ENCODE results near the gene NAP1L1.

The NAP1L1 gene

DNA sequence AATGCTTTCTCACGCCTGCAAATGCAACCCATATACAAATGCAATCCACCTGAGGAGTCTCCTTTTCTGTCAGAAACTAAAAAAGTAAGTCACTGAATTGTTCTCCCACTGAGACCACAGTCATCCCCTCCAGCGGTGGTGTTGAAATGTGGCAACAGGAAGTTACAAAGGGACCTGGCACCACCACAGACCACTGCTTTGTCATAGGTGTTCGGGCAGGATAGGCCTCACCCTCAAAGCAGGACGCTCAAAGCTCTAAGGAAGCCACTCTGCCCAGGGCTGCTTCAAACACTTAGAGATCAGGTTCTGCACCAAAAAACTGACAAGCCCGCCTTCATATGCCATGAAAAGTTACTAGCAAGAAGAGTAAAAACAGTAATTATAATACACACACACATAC, 64.2 kb downstream of the NAP1L1 start:
- no peak for TF ChIP-seq ZFX (IDR thresholded peaks at IDR 0.05; ENCODE audit: borderline replicate concordance)
- TF ChIP-seq, protein P1, sequence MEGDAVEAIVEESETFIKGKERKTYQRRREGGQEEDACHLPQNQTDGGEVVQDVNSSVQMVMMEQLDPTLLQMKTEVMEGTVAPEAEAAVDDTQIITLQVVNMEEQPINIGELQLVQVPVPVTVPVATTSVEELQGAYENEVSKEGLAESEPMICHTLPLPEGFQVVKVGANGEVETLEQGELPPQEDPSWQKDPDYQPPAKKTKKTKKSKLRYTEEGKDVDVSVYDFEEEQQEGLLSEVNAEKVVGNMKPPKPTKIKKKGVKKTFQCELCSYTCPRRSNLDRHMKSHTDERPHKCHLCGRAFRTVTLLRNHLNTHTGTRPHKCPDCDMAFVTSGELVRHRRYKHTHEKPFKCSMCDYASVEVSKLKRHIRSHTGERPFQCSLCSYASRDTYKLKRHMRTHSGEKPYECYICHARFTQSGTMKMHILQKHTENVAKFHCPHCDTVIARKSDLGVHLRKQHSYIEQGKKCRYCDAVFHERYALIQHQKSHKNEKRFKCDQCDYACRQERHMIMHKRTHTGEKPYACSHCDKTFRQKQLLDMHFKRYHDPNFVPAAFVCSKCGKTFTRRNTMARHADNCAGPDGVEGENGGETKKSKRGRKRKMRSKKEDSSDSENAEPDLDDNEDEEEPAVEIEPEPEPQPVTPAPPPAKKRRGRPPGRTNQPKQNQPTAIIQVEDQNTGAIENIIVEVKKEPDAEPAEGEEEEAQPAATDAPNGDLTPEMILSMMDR (IDR thresholded peaks at IDR 0.05): no peak
- H3K27ac ChIP-seq: no peak overlapping the region

DNA sequence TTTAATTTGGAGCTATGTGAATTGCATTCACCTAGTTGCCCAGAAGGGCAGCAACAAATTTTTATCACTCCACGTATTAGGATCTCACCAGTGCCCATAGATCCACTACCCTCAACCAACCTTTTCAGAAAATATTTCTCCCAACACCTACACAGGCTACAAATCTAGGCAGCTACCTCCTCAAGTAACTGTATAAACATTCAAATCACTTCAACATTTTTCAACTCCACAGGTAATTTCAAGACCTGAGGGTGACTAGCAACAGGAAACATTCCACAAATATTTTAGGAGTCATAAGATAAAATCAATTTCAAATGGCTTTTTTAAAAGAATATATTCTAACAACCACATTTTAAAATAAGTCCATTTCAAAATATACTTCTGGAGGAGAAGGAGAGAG, 65.8 kb downstream of the NAP1L1 start:
- H3K27ac ChIP-seq: no peak overlapping the region
- TF ChIP-seq, protein P1 (IDR thresholded peaks at IDR 0.05): no peak
- no peak for TF ChIP-seq ZFX (IDR thresholded peaks at IDR 0.05; ENCODE audit: borderline replicate concordance)

DNA sequence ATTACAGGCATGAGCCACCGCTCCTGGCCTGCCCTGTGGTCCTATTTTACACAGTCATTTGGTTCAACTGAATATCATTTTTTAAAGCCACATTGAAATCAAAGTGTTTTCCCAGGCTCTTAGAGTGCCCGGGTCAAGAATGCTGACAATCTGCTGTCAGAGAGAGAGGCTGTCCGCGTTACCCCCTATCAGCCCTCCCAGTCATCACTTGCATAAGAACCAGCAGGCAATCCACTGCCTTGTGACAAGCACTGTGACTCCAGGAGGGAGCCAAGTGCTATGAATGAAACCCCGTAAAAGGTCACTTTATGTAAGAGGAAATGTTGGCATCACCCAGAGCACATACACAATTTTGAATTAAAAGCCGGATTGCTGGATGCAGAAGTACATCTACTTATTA, 66.4 kb downstream of the NAP1L1 start:
- H3K27ac ChIP-seq: no peak overlapping the region
- no peak for TF ChIP-seq ZFX (IDR thresholded peaks at IDR 0.05; ENCODE audit: borderline replicate concordance)
- TF ChIP-seq, protein P1 (IDR thresholded peaks at IDR 0.05): no peak

DNA sequence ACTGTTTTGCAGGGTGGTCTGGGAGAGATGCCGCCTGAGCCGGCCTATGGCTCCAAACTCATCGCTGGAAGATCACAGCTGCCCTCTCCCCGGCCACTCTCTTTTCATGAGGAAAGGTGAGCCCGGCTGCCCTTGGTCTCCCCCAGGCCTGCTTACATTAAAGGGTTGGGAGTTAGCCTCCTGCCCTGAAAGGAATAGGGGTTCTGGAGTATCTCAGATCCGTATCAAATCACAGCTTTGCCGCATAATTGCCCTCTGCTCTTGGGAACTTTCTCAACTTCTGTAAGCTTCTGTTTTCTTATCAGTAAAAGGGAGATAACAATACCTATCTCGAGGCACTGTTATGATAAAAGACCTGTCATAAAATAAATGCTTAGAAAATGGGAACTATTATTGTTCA, 70.5 kb downstream of the NAP1L1 start:
- no peak overlapping the region for H3K27ac ChIP-seq

DNA sequence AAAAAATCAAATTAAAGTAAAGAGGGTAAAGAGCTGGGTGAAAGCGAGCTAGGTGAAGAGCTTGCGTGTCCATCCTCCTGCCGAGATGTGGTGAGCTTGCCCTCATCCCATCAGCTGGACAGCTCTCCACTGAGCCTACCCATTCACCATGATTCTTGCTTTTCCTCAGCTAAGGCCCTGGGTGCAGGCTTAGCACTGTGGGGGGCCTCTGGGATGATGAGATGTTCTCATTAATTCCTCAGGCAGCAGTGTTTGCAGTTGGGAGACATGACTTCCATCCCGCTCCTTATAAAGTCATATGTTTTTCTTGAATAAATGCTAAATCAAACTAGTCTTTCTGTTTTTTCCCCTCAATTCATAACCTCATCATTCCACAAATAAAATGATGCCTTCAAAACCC, 70.9 kb downstream of the NAP1L1 start:
- TF ChIP-seq ZFX (IDR thresholded peaks at IDR 0.05; ENCODE audit: borderline replicate concordance): no peak
- H3K27ac ChIP-seq: no peak overlapping the region

More for the DNA sequence above, 70.5 kb downstream of the NAP1L1 start:
- TF ChIP-seq ZFX (IDR thresholded peaks at IDR 0.05; ENCODE audit: borderline replicate concordance): no peak
- TF ChIP-seq, protein P1 (IDR thresholded peaks at IDR 0.05): no peak

DNA sequence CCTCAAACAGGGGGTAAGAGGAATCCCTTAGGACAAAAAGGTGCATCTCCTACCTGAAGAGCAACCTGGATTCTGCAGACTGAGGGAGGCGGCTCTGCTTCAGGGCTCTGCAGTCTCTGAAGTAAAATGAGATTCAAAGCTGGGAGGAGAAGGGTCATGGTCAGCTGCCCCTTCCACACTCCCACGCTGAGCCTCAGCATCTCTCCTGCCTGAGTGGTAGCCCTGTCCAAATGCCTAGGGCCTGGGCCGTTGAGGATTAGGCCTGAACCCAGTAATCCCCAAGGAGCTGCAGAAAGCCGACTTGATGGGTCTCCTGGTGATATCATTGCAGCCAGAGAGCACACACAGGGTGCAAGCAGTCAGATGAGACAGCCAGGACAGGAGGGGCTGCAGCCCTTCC, 71.8 kb downstream of the NAP1L1 start:
- TF ChIP-seq, protein P1 (IDR thresholded peaks at IDR 0.05): no peak
- no peak for TF ChIP-seq ZFX (IDR thresholded peaks at IDR 0.05; ENCODE audit: borderline replicate concordance)
- no peak overlapping the region for H3K27ac ChIP-seq

DNA sequence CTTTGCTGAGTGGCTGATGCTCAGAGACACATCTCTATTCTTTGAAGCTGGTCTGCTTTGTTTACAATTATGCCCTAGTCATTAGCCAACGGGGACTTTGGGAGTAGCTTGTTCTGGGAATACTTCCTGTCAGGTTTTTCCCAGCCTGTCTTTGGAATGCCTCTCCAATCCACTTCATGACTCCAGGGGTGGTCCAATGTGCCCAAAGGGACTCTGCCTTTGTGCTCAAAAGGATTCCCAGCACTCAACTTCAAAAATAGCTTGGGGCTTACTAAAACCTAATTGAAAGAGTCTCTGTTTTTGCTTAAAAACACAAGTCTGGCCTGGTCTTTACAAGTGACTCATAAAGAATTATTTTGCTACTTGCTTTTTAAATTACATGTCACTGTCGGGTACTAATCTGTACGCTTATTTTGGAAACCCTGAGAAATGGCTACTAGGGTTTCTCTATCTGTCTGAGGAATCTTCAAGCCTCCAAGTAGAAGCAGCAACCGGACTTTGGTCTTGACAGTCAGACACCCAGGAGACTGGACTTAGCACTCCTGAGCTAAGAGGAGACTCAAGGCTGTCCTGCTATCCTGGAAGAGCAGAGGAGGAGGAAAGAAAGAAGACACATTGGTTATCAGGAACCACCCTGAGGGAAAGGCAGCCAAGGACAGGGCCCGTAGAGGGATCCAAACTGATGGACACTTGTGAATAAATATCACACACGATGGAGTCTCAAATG, 73.6 kb downstream of the NAP1L1 start:
- TF ChIP-seq ZFX (IDR thresholded peaks at IDR 0.05; ENCODE audit: borderline replicate concordance): no peak
- TF ChIP-seq, protein P1 (IDR thresholded peaks at IDR 0.05): no peak
- no peak overlapping the region for H3K27ac ChIP-seq

DNA sequence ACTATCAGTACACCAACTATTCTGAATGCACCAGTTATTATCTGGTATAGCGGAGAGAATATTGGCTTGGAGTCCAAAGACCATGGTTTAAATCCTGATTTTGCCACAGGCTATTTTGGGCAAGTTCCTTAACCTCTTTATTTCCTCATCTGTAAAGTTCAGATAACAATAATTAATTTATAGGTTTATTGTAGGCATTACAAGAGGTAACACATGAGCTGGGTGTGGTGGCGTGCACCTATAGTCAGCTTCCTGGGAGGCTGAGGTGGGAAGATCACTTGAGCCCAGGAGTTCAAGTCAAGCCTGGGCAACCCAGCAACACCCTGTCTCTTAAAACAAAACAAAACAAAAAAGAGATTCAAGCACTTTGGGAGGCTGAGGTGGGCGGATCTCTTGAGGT, 76.1 kb downstream of the NAP1L1 start:
- TF ChIP-seq ZFX (IDR thresholded peaks at IDR 0.05; ENCODE audit: borderline replicate concordance): no peak
- TF ChIP-seq, protein P1 (IDR thresholded peaks at IDR 0.05): no peak
- H3K27ac ChIP-seq: no peak overlapping the region

Measured in 22Rv1 (cell line).